DMS153 (cell line): ENCODE measurements around the gene MET.
"Not testable (repeated sequence)": the region's sequence is repeated elsewhere in the genome, so short reads cannot be mapped to it uniquely, and the experiment has no call there.

Source experiments
- DNase-seq: peaks from one replicate; lab custom pipeline; 2025; lab: John Stamatoyannopoulos, UW

The MET gene

DNA sequence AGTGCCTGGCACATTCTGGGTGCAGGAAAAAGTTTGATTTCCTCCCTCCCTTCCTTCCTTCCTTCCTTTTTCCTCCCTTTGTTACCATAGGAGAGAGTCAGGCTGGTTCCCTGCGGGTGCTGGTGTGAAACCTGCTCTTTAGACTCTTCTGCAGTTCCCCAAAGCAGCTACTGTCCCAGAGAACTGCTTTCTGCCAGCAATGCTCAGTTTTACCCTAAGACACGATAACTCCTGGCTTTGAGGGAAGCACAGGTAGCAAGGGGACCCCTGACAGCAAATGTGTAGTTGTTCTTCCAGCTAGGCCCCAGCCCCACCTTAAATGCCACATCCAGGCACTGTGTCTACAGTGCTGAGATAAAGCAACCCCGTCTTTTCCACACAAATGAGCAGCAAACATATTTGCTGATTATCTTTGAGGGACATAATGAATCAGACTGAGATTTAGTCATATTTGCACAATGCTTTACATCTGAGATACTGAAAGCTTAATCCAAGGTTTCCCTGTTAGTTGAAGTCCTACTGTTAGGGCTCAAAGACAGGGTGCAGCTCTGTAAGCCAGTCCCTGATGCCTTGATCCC lies 55.5 kb downstream of the MET start:
- no peak for DNase-seq

DNA sequence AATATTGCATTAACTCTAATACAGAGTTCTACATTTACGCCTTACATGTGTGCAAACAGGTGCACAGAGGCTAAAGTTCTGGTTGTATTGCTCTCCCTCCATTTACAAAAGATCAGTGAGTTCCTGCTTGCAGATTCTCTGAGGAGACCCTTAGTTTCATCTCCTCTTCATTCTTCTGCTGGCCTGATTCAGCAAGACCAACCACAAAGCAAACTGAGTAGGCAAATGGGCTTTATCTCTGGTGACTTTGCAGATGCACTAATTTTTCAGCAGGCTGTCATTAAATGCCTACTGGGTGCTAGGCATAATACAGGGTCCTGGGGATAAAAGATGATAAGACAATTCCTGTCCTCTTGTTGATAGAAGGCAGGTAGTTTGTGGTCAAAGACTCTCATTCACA lies 56.4 kb downstream of the MET start:
- no peak for DNase-seq

GRCh38 chr7:116730097-116731022 lies 58.4 kb downstream of the MET start:
- DNase-seq, result no peak

DNA sequence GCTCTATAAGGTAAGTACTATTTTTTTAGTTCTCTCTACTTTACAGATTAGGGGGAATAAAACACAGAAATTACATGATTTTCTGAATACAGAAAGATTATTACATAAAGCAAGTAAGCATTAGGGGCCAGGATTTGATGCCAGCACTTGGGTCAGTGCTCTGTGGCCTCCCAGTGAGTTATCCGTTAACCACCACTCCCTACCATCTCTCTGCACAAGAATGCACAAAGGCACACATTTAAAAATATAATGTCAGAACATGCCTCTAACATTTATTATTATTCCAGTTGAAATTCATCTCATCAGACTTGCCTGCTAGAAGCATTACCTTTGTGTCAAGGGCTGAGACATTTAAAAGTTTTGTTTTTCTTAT lies 59.0 kb downstream of the MET start:
- no peak for DNase-seq

GRCh38 chr7:116731445-116732335 lies 59.7 kb downstream of the MET start:
- no peak for DNase-seq

GRCh38 chr7:116732788-116733694 lies 61.0 kb downstream of the MET start:
- DNase-seq, result no peak

- no peak for DNase-seq
Measured at GRCh38 chr7:116733924-116734580, 62.1 kb downstream of the MET start.

- no peak for DNase-seq
Measured at GRCh38 chr7:116734710-116735109, 62.7 kb downstream of the MET start.

GRCh38 chr7:116736927-116737715 lies 65.1 kb downstream of the MET start:
- DNase-seq, result no peak

DNA sequence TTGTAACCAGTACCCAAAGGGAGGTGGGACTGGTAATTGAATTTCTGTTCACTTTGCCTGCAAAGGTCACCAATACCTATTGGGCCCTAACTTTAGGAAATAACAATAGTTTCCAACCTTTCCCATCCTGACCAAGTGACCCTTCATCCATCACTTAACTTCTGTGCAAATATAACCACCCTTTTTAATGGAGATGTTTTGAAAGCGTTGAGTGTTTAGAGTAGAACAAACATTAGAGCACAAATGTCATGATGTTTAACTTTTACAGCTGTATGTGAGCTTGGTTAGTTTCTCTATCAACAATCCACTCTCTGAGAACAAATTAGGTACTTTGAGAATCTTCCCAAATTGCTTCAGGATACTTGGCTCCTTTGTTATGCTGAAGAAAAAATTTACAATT lies 66.4 kb downstream of the MET start:
- peak; percentile 28 for DNase-seq

DNA sequence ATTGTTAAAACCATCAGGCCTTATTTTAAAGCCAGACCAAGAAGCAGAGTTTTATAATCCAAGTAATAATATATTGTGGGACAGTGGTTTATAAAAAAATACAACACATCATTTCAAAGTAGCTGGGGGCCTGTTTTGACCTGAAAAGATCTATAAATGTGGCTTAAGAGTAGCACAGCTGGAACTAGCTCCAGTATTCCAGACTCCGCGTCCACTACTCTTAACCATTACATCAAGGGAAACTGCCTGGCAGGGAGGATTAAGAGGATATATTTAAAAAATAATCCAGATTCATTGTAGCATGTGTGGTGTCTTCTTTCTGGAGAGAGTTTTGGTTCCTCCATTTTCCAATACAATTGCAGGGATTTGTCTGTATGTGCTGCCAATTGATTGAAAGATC lies 67.3 kb downstream of the MET start:
- DNase-seq, result no peak

- DNase-seq, result no peak
Measured at GRCh38 chr7:116740231-116740630, 68.2 kb downstream of the MET start.

DNA sequence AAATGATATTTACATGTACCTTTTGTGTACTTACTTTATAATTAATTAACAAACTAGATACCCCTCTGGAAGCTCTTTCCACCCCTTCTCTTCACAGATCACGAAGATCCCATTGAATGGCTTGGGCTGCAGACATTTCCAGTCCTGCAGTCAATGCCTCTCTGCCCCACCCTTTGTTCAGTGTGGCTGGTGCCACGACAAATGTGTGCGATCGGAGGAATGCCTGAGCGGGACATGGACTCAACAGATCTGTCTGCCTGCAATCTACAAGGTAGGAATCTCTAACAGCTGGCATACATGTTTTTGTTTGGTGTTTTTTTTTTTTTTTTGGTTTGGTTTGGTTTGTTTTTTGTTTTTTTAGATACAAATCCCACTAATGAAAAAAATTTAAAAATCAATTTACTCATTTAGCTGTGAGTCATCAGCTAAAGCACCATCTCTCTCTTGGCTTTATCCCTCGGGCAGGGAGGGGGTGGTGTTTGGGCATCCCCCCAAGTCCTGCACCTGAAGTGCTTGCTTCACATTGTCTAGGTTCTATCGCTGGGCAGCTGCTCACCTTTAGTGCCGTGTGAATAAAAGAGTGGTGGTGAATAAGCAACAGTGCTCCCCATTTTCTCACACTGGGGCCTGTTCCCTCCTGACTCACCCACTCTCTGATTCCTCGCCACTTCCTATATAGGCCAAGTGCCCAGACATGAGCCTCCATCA lies 68.9 kb downstream of the MET start:
- DNase-seq, result no peak

DNA sequence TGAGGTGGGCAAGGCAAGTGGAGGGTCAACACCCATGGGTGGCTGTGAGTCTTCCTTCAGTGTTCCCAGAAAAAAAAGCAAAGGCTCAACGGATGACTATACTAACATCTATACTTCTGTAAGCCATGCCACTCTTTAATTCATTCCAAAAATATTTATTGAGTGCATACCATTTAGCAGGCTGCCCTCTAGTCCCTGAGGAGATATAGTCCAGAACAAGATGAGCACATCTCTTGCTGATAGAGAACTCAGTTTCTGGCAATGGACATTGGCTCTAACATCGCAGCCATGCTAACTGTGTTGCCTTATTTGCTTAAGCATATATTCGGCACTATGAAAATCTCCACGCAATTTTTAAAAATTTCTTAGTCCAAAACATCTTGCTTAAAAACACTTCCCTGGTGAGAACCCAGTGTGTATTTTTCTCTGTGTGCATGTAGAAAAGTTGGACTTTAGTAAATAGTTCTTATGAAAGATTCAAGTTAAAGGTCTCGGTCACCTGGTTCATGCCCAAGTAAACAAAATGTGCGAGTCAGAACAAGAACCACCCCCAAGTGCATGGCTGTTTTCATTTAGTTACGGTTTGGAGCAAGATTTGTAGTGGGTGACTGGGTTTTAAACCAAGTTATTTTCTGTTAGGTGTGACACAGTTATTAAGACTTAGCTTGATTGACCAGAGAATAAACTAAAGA lies 69.8 kb downstream of the MET start:
- DNase-seq, result no peak

GRCh38 chr7:116742641-116743040 lies 70.6 kb downstream of the MET start:
- DNase-seq, result no peak

DNA sequence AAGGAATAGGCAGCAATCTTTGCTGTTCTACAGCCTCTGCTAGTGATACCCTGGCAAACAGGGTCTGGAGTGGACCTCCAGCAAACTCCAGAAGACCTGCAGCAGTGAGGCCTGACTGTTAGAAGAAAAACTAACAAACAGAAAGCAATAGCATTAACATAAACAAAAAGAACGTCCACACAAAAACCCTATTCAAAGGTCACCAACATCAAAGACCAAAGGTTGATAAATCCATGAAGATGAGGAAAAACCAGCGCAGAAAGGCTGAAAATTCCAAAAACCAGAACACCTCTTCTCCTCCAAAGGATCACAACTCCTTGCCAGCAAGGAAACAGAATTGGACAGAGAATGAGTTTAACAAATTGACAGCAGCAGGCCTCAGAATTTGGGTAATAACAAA lies 71.8 kb downstream of the MET start:
- not testable (repeated sequence) for DNase-seq

GRCh38 chr7:116746388-116746787 lies 74.4 kb downstream of the MET start:
- DNase-seq, result not testable (repeated sequence)

DNA sequence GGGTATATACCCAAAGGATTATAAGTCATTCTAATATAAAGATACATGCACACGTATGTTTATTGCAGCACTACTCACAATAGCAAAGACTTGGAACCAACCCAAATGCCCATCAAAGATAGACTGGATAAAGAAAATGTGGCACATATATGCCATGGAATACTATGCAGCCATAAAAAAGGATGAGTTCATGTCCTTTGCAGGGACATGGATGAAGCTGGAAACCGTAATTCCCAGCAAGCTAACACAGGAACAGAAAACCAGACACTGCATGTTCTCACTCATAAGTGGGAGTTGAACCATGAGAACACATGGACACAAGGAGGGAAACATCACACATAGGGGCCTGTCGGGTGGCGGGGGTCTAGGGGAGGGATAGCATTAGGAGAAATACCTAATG lies 79.1 kb downstream of the MET start:
- DNase-seq, result not testable (repeated sequence)
